Activated B cell treated with CpG ODN at 0.5 μM for 24 hours (primary cell): ENCODE results near the gene PTPA. TPM values are rescaled to one million over a fixed set of nuclear protein-coding genes. Genes with fewer than 3 reads are reported as not detected.

ENCODE experiments used
- ATAC-seq: fragments of 200-7000 bp; cut with Tn5 transposase; one replicate; pipeline ENCODE4 v1.10.0; 2021; ENCODE audit warnings: low read depth, mild to moderate bottlenecking, moderate library complexity
- CTCF ChIA-PET: fragments of 350-600 bp; sonication (Branson Sonifier 250); formaldehyde crosslinking; loops from one replicate; lab custom pipeline; 2021; ENCODE audit warnings: antibody characterized with exemption; lab: Charles Lee
- POLR2A ChIA-PET: fragments of 350-600 bp; sonication (Branson Sonifier 250); formaldehyde crosslinking; loops from one replicate; lab custom pipeline; 2021; ENCODE audit warnings: antibody characterized with exemption; lab: Charles Lee
- DNase-seq: peaks from one replicate; pipeline ENCODE4 v3.0.0; 2022
- H3K27ac Mint-ChIP-seq: one replicate; pipeline ENCODE4 v1.8.0; 2020; ENCODE audit warnings: mixed read lengths
- H3K27me3 Mint-ChIP-seq: one replicate; pipeline ENCODE4 v1.8.0; 2021; ENCODE audit warnings: mixed read lengths
- H3K36me3 Mint-ChIP-seq: one replicate; pipeline ENCODE4 v1.8.0; 2021; ENCODE audit warnings: low read depth, mixed read lengths
- H3K4me1 Mint-ChIP-seq: one replicate; pipeline ENCODE4 v1.8.0; 2021; ENCODE audit warnings: mixed read lengths
- H3K4me3 Mint-ChIP-seq: one replicate; pipeline ENCODE4 v1.8.0; 2020; ENCODE audit warnings: mild to moderate bottlenecking, mixed read lengths
- H3K9me3 Mint-ChIP-seq: one replicate; pipeline ENCODE4 v1.8.0; 2020; ENCODE audit warnings: mixed read lengths
- CTCF ChIP-seq: fragments of 200-600 bp; IDR thresholded peaks from one replicate; pipeline ENCODE4 v1.8.0; 2022; ENCODE audit warnings: antibody characterized with exemption, mild to moderate bottlenecking
- intact Hi-C: fragments of 100-400 bp; cut with micrococcal nuclease; formaldehyde crosslinking; loops from one replicate; pipeline ENCODE4 v1.15.1; 2024
- total RNA-seq: library from RNA; stranded (reverse); gene quantifications from 2 replicates; pipeline ENCODE4 v1.2.3, GENCODE V29; 2022

The PTPA gene
- total RNA-seq, result 65.5 and 67.2 TPM in 2 replicates

GRCh38 chr9:129110740-129111527, at the start of gene PTPA, which contains the start of gene CRAT:
Gene PTPA, plus strand, starts transcription at chr9:129111415. Its CDS starts 186 bp downstream, at chr9:129111601.
Gene CRAT, minus strand, starts transcription at chr9:129110793. Its CDS starts 284 bp downstream, at chr9:129110509.
- H3K27ac Mint-ChIP-seq, result peak within 1 kb of the TSS; percentile 95
- peak; percentile 88 for ATAC-seq
- no peaks in the 10 kb centered on the region for H3K27me3 Mint-ChIP-seq
- ChIA-PET CTCF (no interaction called here), POLR2A (interaction anchor here (0.9 to 3.3 kb wide), 6 partner anchors 26 to 515 kb away, joined by 3 to 27 read pairs (median 4); partner anchors contain the start of genes DOLPP1 and NTMT1)
- H3K4me3 Mint-ChIP-seq, result peak within 1 kb of the TSS; percentile 95
- TF ChIP-seq CTCF, result no peak
- peaks cover 39% of the 10 kb centered on the region for H3K4me1 Mint-ChIP-seq
- DNase-seq, result peak; percentile 91
- H3K9me3 Mint-ChIP-seq, result no peaks in the 10 kb centered on the region
- intact Hi-C loops, result loop anchor here (1.0 to 5.0 kb wide), 5 partner anchors 29 to 83 kb away; partner anchors contain the start of genes DOLPP1 and SH3GLB2
- H3K36me3 Mint-ChIP-seq, result peaks cover 4% of the 10 kb centered on the region

DNA sequence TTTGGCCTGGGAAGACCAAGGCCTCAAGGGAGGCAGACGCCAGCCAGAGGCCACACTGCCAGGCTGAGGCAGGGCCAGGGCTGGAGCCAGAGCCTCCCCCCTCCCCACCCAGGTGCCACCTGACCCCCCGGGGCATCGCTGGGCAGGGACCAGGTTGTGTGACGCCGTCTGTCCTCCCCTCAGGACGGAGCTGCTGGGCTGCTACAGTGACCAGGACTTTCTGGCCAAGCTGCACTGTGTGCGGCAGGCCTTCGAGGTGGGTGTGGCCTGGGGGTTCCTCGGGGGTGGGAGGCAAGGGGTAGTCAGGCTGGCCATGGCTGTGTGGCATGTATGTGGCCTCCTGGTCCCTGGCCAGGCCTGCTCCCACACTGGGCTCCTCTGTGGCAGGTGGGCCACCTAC, 48.2 kb upstream of the PTPA start:
- H3K27ac Mint-ChIP-seq, result no peak overlapping the region
- intact Hi-C loops, result no loop called here
- ATAC-seq (no peak), DNase-seq (no peak)
- POLR2A ChIA-PET, result no interaction called here
- H3K27me3 Mint-ChIP-seq, result no peaks in the 10 kb centered on the region
- H3K9me3 Mint-ChIP-seq, result no peaks in the 10 kb centered on the region
- peaks cover under 1% of the 10 kb centered on the region for H3K4me1 Mint-ChIP-seq
- CTCF ChIA-PET, result no interaction called here
- no peak overlapping the region for H3K4me3 Mint-ChIP-seq
- H3K36me3 Mint-ChIP-seq, result peaks cover 53% of the 10 kb centered on the region
- no peak for TF ChIP-seq CTCF

- ATAC-seq, result no peak
- no peaks in the 10 kb centered on the region for H3K9me3 Mint-ChIP-seq
- no peaks in the 10 kb centered on the region for H3K27me3 Mint-ChIP-seq
- H3K27ac Mint-ChIP-seq, result no peak overlapping the region
- H3K4me1 Mint-ChIP-seq, result peaks cover 14% of the 10 kb centered on the region
- no peak overlapping the region for H3K4me3 Mint-ChIP-seq
- peaks cover 48% of the 10 kb centered on the region for H3K36me3 Mint-ChIP-seq
- CTCF ChIA-PET, result no interaction called here
- TF ChIP-seq CTCF, result no peak
- POLR2A ChIA-PET, result no interaction called here
- intact Hi-C loops, result no loop called here
- no peak for DNase-seq
Measured at GRCh38 chr9:129064499-129064908, 46.7 kb upstream of the PTPA start.

GRCh38 chr9:129068110-129068509, 43.1 kb upstream of the PTPA start:
- Mint-ChIP-seq H3K9me3 (no peaks in the 10 kb centered on the region), H3K36me3 (peaks cover 33% of the 10 kb centered on the region), H3K4me3 (no peak overlapping the region), H3K27me3 (no peaks in the 10 kb centered on the region), H3K27ac (peak overlapping the region; percentile 93), H3K4me1 (peaks cover 26% of the 10 kb centered on the region)
- ChIA-PET POLR2A (interaction anchor here (2.4 kb wide), 1 partner anchor 13 kb away, joined by 21 read pairs; the partner anchor contains the start of gene DOLPP1), CTCF (no interaction called here)
- TF ChIP-seq CTCF, result no peak
- no peak for DNase-seq
- intact Hi-C loops, result loop anchor here (5.0 kb wide), 1 partner anchor 44 kb away; the partner anchor contains the start of genes CRAT and PTPA
- ATAC-seq, result no peak
